Measurements from ENCODE around the gene ARMC3.

ARMC3 gene, protein sequence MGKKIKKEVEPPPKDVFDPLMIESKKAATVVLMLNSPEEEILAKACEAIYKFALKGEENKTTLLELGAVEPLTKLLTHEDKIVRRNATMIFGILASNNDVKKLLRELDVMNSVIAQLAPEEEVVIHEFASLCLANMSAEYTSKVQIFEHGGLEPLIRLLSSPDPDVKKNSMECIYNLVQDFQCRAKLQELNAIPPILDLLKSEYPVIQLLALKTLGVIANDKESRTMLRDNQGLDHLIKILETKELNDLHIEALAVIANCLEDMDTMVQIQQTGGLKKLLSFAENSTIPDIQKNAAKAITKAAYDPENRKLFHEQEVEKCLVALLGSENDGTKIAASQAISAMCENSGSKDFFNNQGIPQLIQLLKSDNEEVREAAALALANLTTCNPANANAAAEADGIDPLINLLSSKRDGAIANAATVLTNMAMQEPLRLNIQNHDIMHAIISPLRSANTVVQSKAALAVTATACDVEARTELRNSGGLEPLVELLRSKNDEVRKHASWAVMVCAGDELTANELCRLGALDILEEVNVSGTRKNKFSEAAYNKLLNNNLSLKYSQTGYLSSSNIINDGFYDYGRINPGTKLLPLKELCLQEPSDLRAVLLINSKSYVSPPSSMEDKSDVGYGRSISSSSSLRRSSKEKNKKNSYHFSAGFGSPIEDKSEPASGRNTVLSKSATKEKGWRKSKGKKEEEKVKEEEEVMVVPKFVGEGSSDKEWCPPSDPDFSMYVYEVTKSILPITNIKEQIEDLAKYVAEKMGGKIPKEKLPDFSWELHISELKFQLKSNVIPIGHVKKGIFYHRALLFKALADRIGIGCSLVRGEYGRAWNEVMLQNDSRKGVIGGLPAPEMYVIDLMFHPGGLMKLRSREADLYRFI

GRCh38 chr10:22927661-22928403 is at the start of gene ARMC3:
Gene ARMC3, plus strand, starts transcription at chr10:22928053. Its CDS starts 3,944 bp downstream, at chr10:22931997.
- Histone ChIP-seq H3K4me1 (ENCODE audit: insufficient read depth, insufficient read length) (no peaks in the 10 kb centered on the region), H3K9ac (ENCODE audit: insufficient read length, low read depth) (peak within 1 kb of the TSS; percentile 57), H3K4me3 (ENCODE audit: insufficient read length, low read depth) (peak within 1 kb of the TSS; percentile 61), H3K9me3 (ENCODE audit: insufficient read depth, low read length) (no peaks in the 10 kb centered on the region), H3K27me3 (ENCODE audit: insufficient read depth, insufficient read length) (peaks cover 33% of the 10 kb centered on the region), H3K36me3 (ENCODE audit: insufficient read depth, insufficient read length, low read length) (no peaks in the 10 kb centered on the region)
- TF ChIP-seq ZNF274 (IDR thresholded peaks at IDR 0.05; ENCODE audit: low read depth, low read length) = no peak
- TF ChIP-seq SUZ12 (IDR thresholded peaks at IDR 0.05; ENCODE audit: extremely low read depth, insufficient read depth, insufficient read length) = no peak
- TF ChIP-seq YY1 (IDR thresholded peaks at IDR 0.05; ENCODE audit: insufficient read depth, insufficient read length) = no peak
- DNase-seq (ENCODE audit: low read depth, low spot score) = peak; percentile 71

- no peak for DNase-seq (ENCODE audit: low read depth, low spot score)
- TF ChIP-seq SUZ12 (IDR thresholded peaks at IDR 0.05; ENCODE audit: extremely low read depth, insufficient read depth, insufficient read length) (no peak), YY1 (IDR thresholded peaks at IDR 0.05; ENCODE audit: insufficient read depth, insufficient read length) (no peak), ZNF274 (IDR thresholded peaks at IDR 0.05; ENCODE audit: low read depth, low read length) (no peak)
- Histone ChIP-seq H3K4me1 (ENCODE audit: insufficient read depth, insufficient read length) (peaks cover 11% of the 10 kb centered on the region), H3K9ac (ENCODE audit: insufficient read length, low read depth) (no peak overlapping the region), H3K36me3 (ENCODE audit: insufficient read depth, insufficient read length, low read length) (no peaks in the 10 kb centered on the region), H3K9me3 (ENCODE audit: insufficient read depth, low read length) (no peaks in the 10 kb centered on the region; the same call in 1 of the 2 replicates), H3K4me3 (ENCODE audit: insufficient read length, low read depth) (no peak overlapping the region), H3K27me3 (ENCODE audit: insufficient read depth, insufficient read length) (no peaks in the 10 kb centered on the region)
These were observed 36.1 kb upstream of the ARMC3 start for GRCh38 chr10:22891797-22892196.

GRCh38 chr10:22893781-22894180 is 34.1 kb upstream of the ARMC3 start:
- DNase-seq (ENCODE audit: low read depth, low spot score) = no peak
- no peaks in the 10 kb centered on the region for H3K27me3 ChIP-seq (ENCODE audit: insufficient read depth, insufficient read length)
- no peak overlapping the region for H3K9ac ChIP-seq (ENCODE audit: insufficient read length, low read depth)
- H3K9me3 ChIP-seq (ENCODE audit: insufficient read depth, low read length) = no peaks in the 10 kb centered on the region; the same call in 1 of the 2 replicates
- no peak overlapping the region for H3K4me3 ChIP-seq (ENCODE audit: insufficient read length, low read depth)
- TF ChIP-seq YY1 (IDR thresholded peaks at IDR 0.05; ENCODE audit: insufficient read depth, insufficient read length) (no peak), SUZ12 (IDR thresholded peaks at IDR 0.05; ENCODE audit: extremely low read depth, insufficient read depth, insufficient read length) (no peak), ZNF274 (IDR thresholded peaks at IDR 0.05; ENCODE audit: low read depth, low read length) (no peak)
- H3K4me1 ChIP-seq (ENCODE audit: insufficient read depth, insufficient read length) = peaks cover 11% of the 10 kb centered on the region
- no peaks in the 10 kb centered on the region for H3K36me3 ChIP-seq (ENCODE audit: insufficient read depth, insufficient read length, low read length)

GRCh38 chr10:22894714-22895113 is 33.1 kb upstream of the ARMC3 start:
- no peak for DNase-seq (ENCODE audit: low read depth, low spot score)
- Histone ChIP-seq H3K9me3 (ENCODE audit: insufficient read depth, low read length) (no peaks in the 10 kb centered on the region; the same call in 1 of the 2 replicates), H3K9ac (ENCODE audit: insufficient read length, low read depth) (peak overlapping the region; percentile 13), H3K4me3 (ENCODE audit: insufficient read length, low read depth) (no peak overlapping the region), H3K4me1 (ENCODE audit: insufficient read depth, insufficient read length) (peaks cover 11% of the 10 kb centered on the region), H3K36me3 (ENCODE audit: insufficient read depth, insufficient read length, low read length) (no peaks in the 10 kb centered on the region), H3K27me3 (ENCODE audit: insufficient read depth, insufficient read length) (no peaks in the 10 kb centered on the region)
- TF ChIP-seq YY1 (IDR thresholded peaks at IDR 0.05; ENCODE audit: insufficient read depth, insufficient read length) (no peak), ZNF274 (IDR thresholded peaks at IDR 0.05; ENCODE audit: low read depth, low read length) (no peak), SUZ12 (IDR thresholded peaks at IDR 0.05; ENCODE audit: extremely low read depth, insufficient read depth, insufficient read length) (no peak)

DNA sequence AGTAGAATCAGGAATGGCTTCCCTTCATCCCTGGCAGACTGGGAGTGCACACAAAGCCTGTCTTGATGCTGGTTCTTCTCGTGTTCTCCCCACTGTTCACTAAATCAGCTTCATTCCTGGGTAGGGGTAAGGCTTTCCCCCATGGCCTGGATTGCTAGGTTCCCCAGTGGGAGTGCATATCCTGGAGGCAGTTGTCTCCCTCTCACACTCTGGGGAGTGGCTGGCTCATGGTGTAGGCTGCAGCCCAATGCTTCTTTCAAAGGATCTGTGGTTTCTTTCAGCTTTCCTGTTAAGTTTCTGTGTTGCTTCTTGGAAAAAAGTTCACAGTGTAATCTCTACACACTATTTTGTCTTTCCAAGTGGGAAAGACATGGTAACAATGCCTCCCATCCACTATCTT is 32.6 kb upstream of the ARMC3 start:
- Histone ChIP-seq H3K9ac (ENCODE audit: insufficient read length, low read depth) (no peak overlapping the region), H3K9me3 (ENCODE audit: insufficient read depth, low read length) (no peaks in the 10 kb centered on the region; the same call in 1 of the 2 replicates), H3K27me3 (ENCODE audit: insufficient read depth, insufficient read length) (no peaks in the 10 kb centered on the region), H3K36me3 (ENCODE audit: insufficient read depth, insufficient read length, low read length) (no peaks in the 10 kb centered on the region), H3K4me3 (ENCODE audit: insufficient read length, low read depth) (no peak overlapping the region), H3K4me1 (ENCODE audit: insufficient read depth, insufficient read length) (peaks cover 11% of the 10 kb centered on the region)
- TF ChIP-seq SUZ12 (IDR thresholded peaks at IDR 0.05; ENCODE audit: extremely low read depth, insufficient read depth, insufficient read length) = no peak
- TF ChIP-seq YY1 (IDR thresholded peaks at IDR 0.05; ENCODE audit: insufficient read depth, insufficient read length) = no peak
- TF ChIP-seq ZNF274 (IDR thresholded peaks at IDR 0.05; ENCODE audit: low read depth, low read length) = no peak
- no peak for DNase-seq (ENCODE audit: low read depth, low spot score)

- DNase-seq (ENCODE audit: low read depth, low spot score) = no peak
These were observed 30.5 kb upstream of the ARMC3 start for GRCh38 chr10:22897371-22897770.

More at GRCh38 chr10:22897371-22897770, 30.5 kb upstream of the ARMC3 start:
- no peak overlapping the region for H3K9ac ChIP-seq (ENCODE audit: insufficient read length, low read depth)
- no peaks in the 10 kb centered on the region for H3K36me3 ChIP-seq (ENCODE audit: insufficient read depth, insufficient read length, low read length)
- H3K4me3 ChIP-seq (ENCODE audit: insufficient read length, low read depth) = no peak overlapping the region
- H3K9me3 ChIP-seq (ENCODE audit: insufficient read depth, low read length) = peaks cover under 1% of the 10 kb centered on the region; the same call in 1 of the 2 replicates
- peaks cover 11% of the 10 kb centered on the region for H3K4me1 ChIP-seq (ENCODE audit: insufficient read depth, insufficient read length)
- TF ChIP-seq ZNF274 (IDR thresholded peaks at IDR 0.05; ENCODE audit: low read depth, low read length) (no peak), YY1 (IDR thresholded peaks at IDR 0.05; ENCODE audit: insufficient read depth, insufficient read length) (no peak), SUZ12 (IDR thresholded peaks at IDR 0.05; ENCODE audit: extremely low read depth, insufficient read depth, insufficient read length) (no peak)
- H3K27me3 ChIP-seq (ENCODE audit: insufficient read depth, insufficient read length) = no peaks in the 10 kb centered on the region

Data from NT2/D1 (cell line).